ENCODE results near the gene MAPT. TPM values are rescaled to one million over a fixed set of nuclear protein-coding genes. Genes with fewer than 3 reads are reported as not detected.
A peak's percentile ranks its signal among the peaks of the same experiment; 100 is the strongest.

MAPT gene
- total and polyA plus RNA-seq, 2 of the 13 experiments (the other 11 are each of a cell fraction or from before 2014, with no cell fraction given): 2.1 to 2.8 TPM

DNA sequence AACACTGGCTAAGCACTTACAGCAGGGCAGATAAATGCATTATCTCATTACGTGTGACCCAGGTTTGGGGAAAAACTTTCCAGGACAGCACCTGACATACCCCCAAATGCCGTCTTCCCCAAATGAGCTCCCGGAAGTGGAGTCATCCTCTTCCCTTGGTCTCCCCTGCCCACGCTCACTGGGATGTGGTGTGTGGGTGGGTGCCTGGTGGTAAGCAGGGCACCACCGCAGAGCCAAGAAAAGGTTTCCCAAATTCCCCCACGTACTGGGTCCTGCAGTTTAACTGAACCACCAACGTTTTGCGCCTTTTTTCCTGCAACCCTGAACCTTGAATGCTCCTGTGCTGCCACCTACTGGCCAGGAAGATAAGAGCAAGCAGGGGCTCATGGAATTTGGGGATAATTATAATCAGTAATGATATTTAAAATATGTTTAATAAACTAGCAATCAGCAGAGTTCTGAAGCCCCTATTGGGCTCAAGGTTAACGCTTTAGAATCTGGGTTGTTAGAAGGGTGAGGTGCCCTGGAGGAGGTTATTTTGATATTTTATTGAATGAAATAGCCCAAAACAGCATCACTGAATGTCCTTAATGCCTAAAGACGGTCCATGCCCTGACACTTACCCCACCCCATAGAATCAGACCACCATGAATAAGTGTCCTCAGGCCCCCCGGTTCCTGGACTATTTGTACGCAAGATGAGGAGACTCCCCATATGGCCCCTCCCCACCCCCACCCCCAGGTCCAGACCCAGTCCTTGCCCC lies 41.6 kb upstream of the MAPT start (continued):
- TF ChIP-seq MIER2 (CRISPR knock-in tag; IDR thresholded peaks at IDR 0.05) (peak; percentile 69; the same call in 1 of the 2 replicates), RAD21 (CRISPR knock-in tag; IDR thresholded peaks at IDR 0.05) (peak; percentile 67), ZBTB1 (CRISPR knock-in tag; IDR thresholded peaks at IDR 0.05; ENCODE audit: borderline replicate concordance) (no peak), YEATS2 (CRISPR knock-in tag; IDR thresholded peaks at IDR 0.05; ENCODE audit: borderline replicate concordance) (0 out of 2 replicates have a peak, but pooled peaks have one; percentile 28), ELF3 (CRISPR knock-in tag; IDR thresholded peaks at IDR 0.05) (peak; percentile 54; the same call in 1 of the 2 replicates), STAG1 (CRISPR knock-in tag; IDR thresholded peaks at IDR 0.05) (peak; percentile 87), TOE1 (CRISPR knock-in tag; IDR thresholded peaks at IDR 0.05) (0 out of 2 replicates have a peak, but pooled peaks have one; percentile 28), JARID2 (CRISPR knock-in tag; IDR thresholded peaks at IDR 0.05; ENCODE audit: insufficient replicate concordance) (peak; percentile 64)
- TF ChIP-seq, protein P1, sequence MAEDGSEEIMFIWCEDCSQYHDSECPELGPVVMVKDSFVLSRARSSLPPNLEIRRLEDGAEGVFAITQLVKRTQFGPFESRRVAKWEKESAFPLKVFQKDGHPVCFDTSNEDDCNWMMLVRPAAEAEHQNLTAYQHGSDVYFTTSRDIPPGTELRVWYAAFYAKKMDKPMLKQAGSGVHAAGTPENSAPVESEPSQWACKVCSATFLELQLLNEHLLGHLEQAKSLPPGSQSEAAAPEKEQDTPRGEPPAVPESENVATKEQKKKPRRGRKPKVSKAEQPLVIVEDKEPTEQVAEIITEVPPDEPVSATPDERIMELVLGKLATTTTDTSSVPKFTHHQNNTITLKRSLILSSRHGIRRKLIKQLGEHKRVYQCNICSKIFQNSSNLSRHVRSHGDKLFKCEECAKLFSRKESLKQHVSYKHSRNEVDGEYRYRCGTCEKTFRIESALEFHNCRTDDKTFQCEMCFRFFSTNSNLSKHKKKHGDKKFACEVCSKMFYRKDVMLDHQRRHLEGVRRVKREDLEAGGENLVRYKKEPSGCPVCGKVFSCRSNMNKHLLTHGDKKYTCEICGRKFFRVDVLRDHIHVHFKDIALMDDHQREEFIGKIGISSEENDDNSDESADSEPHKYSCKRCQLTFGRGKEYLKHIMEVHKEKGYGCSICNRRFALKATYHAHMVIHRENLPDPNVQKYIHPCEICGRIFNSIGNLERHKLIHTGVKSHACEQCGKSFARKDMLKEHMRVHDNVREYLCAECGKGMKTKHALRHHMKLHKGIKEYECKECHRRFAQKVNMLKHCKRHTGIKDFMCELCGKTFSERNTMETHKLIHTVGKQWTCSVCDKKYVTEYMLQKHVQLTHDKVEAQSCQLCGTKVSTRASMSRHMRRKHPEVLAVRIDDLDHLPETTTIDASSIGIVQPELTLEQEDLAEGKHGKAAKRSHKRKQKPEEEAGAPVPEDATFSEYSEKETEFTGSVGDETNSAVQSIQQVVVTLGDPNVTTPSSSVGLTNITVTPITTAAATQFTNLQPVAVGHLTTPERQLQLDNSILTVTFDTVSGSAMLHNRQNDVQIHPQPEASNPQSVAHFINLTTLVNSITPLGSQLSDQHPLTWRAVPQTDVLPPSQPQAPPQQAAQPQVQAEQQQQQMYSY (CRISPR knock-in tag; IDR thresholded peaks at IDR 0.05): no peak
- TF ChIP-seq, protein P2, sequence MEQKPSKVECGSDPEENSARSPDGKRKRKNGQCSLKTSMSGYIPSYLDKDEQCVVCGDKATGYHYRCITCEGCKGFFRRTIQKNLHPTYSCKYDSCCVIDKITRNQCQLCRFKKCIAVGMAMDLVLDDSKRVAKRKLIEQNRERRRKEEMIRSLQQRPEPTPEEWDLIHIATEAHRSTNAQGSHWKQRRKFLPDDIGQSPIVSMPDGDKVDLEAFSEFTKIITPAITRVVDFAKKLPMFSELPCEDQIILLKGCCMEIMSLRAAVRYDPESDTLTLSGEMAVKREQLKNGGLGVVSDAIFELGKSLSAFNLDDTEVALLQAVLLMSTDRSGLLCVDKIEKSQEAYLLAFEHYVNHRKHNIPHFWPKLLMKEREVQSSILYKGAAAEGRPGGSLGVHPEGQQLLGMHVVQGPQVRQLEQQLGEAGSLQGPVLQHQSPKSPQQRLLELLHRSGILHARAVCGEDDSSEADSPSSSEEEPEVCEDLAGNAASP (CRISPR knock-in tag; IDR thresholded peaks at IDR 0.05; ENCODE audit: borderline replicate concordance): 0 out of 2 replicates have a peak, but pooled peaks have one; percentile 24
- TF ChIP-seq, protein P3, sequence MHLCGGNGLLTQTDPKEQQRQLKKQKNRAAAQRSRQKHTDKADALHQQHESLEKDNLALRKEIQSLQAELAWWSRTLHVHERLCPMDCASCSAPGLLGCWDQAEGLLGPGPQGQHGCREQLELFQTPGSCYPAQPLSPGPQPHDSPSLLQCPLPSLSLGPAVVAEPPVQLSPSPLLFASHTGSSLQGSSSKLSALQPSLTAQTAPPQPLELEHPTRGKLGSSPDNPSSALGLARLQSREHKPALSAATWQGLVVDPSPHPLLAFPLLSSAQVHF (CRISPR knock-in tag; IDR thresholded peaks at IDR 0.05): no peak
- TF ChIP-seq, protein P4, sequence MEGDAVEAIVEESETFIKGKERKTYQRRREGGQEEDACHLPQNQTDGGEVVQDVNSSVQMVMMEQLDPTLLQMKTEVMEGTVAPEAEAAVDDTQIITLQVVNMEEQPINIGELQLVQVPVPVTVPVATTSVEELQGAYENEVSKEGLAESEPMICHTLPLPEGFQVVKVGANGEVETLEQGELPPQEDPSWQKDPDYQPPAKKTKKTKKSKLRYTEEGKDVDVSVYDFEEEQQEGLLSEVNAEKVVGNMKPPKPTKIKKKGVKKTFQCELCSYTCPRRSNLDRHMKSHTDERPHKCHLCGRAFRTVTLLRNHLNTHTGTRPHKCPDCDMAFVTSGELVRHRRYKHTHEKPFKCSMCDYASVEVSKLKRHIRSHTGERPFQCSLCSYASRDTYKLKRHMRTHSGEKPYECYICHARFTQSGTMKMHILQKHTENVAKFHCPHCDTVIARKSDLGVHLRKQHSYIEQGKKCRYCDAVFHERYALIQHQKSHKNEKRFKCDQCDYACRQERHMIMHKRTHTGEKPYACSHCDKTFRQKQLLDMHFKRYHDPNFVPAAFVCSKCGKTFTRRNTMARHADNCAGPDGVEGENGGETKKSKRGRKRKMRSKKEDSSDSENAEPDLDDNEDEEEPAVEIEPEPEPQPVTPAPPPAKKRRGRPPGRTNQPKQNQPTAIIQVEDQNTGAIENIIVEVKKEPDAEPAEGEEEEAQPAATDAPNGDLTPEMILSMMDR (CRISPR knock-in tag; IDR thresholded peaks at IDR 0.05): peak; percentile 90
- TF ChIP-seq, protein P5, sequence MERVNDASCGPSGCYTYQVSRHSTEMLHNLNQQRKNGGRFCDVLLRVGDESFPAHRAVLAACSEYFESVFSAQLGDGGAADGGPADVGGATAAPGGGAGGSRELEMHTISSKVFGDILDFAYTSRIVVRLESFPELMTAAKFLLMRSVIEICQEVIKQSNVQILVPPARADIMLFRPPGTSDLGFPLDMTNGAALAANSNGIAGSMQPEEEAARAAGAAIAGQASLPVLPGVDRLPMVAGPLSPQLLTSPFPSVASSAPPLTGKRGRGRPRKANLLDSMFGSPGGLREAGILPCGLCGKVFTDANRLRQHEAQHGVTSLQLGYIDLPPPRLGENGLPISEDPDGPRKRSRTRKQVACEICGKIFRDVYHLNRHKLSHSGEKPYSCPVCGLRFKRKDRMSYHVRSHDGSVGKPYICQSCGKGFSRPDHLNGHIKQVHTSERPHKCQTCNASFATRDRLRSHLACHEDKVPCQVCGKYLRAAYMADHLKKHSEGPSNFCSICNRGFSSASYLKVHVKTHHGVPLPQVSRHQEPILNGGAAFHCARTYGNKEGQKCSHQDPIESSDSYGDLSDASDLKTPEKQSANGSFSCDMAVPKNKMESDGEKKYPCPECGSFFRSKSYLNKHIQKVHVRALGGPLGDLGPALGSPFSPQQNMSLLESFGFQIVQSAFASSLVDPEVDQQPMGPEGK (CRISPR knock-in tag; IDR thresholded peaks at IDR 0.05): peak; percentile 34; the same call in 1 of the 2 replicates

Data from HepG2 (cell line).